Measurements from ENCODE around the gene RPL36. TPM values are rescaled to one million over a fixed set of nuclear protein-coding genes. Genes with fewer than 3 reads are reported as not detected.

The RPL36 gene
- total RNA-seq, 4 donors from 2014 or later = 572 to 1,565 (median 1,059) TPM

DNA sequence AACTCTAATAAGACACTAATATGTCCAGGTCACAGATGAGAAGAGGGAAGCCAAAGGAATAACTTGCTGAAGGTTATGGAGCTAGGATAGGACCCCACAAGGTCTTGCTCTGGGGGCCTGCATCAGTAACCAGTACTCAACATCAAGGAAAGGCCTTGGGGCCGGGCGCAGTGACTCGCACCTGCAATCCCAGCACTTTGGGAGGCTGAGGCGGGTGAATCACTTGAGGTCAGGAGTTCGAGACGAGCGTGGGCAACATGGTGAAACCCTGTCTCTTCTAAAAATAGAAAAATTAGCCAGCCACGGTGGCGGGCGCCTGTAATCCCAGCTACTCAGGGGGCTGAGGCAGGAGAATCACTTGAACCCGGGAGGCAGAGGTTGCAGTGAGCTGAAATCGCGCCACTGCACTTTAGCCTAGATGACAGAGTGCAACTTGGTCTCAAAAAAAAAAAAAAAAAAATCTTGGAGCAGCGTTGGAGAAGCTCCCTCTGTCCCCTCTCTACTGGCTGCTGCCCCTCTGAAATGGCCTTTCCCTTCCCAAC, 28.0 kb downstream of the RPL36 start:
- WGBS, 2 donors = 37 to 55% methylated on average over 8 to 14 of the region's 14 CpGs
- Histone ChIP-seq H3K27me3 (no peaks in the 10 kb centered on the region), H3K9me3 (no peaks in the 10 kb centered on the region), H3K4me1 (peaks cover 16 to 45% (median 16%) of the 10 kb centered on the region in 3 donors), H3K36me3 (peaks cover 0 to 25% (median 9%) of the 10 kb centered on the region in 3 donors), H3K4me3 (peak overlapping the region in 1 of 4 donors; percentile 85), H3K27ac (peak overlapping the region in 3 of 4 donors; percentile 92 to 95 (median 94))
- no peak for TF ChIP-seq POLR2A (IDR thresholded peaks at IDR 0.05)
- TF ChIP-seq, protein P1, sequence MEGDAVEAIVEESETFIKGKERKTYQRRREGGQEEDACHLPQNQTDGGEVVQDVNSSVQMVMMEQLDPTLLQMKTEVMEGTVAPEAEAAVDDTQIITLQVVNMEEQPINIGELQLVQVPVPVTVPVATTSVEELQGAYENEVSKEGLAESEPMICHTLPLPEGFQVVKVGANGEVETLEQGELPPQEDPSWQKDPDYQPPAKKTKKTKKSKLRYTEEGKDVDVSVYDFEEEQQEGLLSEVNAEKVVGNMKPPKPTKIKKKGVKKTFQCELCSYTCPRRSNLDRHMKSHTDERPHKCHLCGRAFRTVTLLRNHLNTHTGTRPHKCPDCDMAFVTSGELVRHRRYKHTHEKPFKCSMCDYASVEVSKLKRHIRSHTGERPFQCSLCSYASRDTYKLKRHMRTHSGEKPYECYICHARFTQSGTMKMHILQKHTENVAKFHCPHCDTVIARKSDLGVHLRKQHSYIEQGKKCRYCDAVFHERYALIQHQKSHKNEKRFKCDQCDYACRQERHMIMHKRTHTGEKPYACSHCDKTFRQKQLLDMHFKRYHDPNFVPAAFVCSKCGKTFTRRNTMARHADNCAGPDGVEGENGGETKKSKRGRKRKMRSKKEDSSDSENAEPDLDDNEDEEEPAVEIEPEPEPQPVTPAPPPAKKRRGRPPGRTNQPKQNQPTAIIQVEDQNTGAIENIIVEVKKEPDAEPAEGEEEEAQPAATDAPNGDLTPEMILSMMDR (IDR thresholded peaks at IDR 0.05) = no peak
- no peak for DNase-seq
- intact Hi-C loops (cut with DNase I) = loop anchor here (2.0 kb wide), 1 partner anchor 27 kb away; the partner anchor contains the start of gene RPL36

- Histone ChIP-seq H3K27ac (peak overlapping the region; percentile 40 to 95 (median 93)), H3K36me3 (peaks cover 0 to 18% (median 3%) of the 10 kb centered on the region in 3 donors), H3K9me3 (no peaks in the 10 kb centered on the region), H3K27me3 (no peaks in the 10 kb centered on the region), H3K4me1 (peaks cover 16 to 45% (median 16%) of the 10 kb centered on the region in 3 donors), H3K4me3 (peak overlapping the region; percentile 85 to 97 (median 92))
- WGBS, 2 donors = 15 to 22% methylated on average over 11 of the region's 11 CpGs
- intact Hi-C loops (cut with DNase I) = loop anchor here (2.0 kb wide), 1 partner anchor 28 kb away; the partner anchor contains the start of gene RPL36
- TF ChIP-seq, protein P1 (IDR thresholded peaks at IDR 0.05) = no peak
- no peak for TF ChIP-seq POLR2A (IDR thresholded peaks at IDR 0.05)
- DNase-seq = no peak
These were observed 28.6 kb downstream of the RPL36 start for GRCh38 chr19:5718579-5719273.

GRCh38 chr19:5719274-5719960, 29.3 kb downstream of the RPL36 start:
- TF ChIP-seq, protein P1 (IDR thresholded peaks at IDR 0.05) = no peak
- TF ChIP-seq POLR2A (IDR thresholded peaks at IDR 0.05) = no peak
- H3K36me3 ChIP-seq = peaks cover 0 to 12% (median 0%) of the 10 kb centered on the region in 3 donors
- peaks cover 16 to 45% (median 16%) of the 10 kb centered on the region in 3 donors for H3K4me1 ChIP-seq
- intact Hi-C loops (cut with DNase I) = loop anchor here (2.0 kb wide), 1 partner anchor 29 kb away; the partner anchor contains the start of gene RPL36
- peak overlapping the region; percentile 91 to 95 (median 93) for H3K27ac ChIP-seq
- no peaks in the 10 kb centered on the region for H3K9me3 ChIP-seq
- WGBS, 2 donors = 1% methylated on average over 14 to 16 of the region's 58 CpGs
- no peaks in the 10 kb centered on the region for H3K27me3 ChIP-seq
- peak overlapping the region; percentile 85 to 97 (median 92) for H3K4me3 ChIP-seq
- no peak for DNase-seq

GRCh38 chr19:5719961-5720790, 30.1 kb downstream of the RPL36 start, which contains the start of the genes CATSPERD and LONP1:
Gene CATSPERD (plus strand): TSS chr19:5720637. CDS start chr19:5720738, 101 bp downstream.
Gene LONP1 (minus strand): TSS chr19:5720146. CDS start chr19:5720132, 14 bp downstream.
- peak; percentile 93 for DNase-seq
- H3K9me3 ChIP-seq = no peaks in the 10 kb centered on the region
- H3K4me1 ChIP-seq = peaks cover 16 to 45% (median 16%) of the 10 kb centered on the region in 3 donors
- H3K27ac ChIP-seq = peak within 1 kb of the TSS; percentile 91 to 95 (median 93)
- no peaks in the 10 kb centered on the region for H3K27me3 ChIP-seq
- peaks cover 0 to 12% (median 0%) of the 10 kb centered on the region in 3 donors for H3K36me3 ChIP-seq
- WGBS, 2 donors = 0 to 1% methylated on average over 9 to 10 of the region's 90 CpGs
- intact Hi-C loops (cut with DNase I) = loop anchor here (2.0 kb wide), 1 partner anchor 29 kb away; the partner anchor contains the start of gene RPL36
- peak within 1 kb of the TSS; percentile 85 to 97 (median 92) for H3K4me3 ChIP-seq
- TF ChIP-seq, protein P1 (IDR thresholded peaks at IDR 0.05) = peak; percentile 91 to 98 (median 96)
- peak in 3 of 4 donors; percentile 28 to 76 (median 73) for TF ChIP-seq POLR2A (IDR thresholded peaks at IDR 0.05)

Measured in esophagus squamous epithelium (tissue), 5 donors.